HEK293T (cell line): Measurements from ENCODE around the gene SUPT3H.

ENCODE experiments used
- CTCF ChIA-PET: fragments of 350-600 bp; formaldehyde crosslinking; extraction: SDS; loops from one replicate; lab custom pipeline; 2021; ENCODE audit warnings: antibody characterized with exemption, inconsistent platforms; lab: Yijun Ruan, JAX
- POLR2A ChIA-PET: fragments of 350-600 bp; formaldehyde crosslinking; extraction: SDS; loops from one replicate; lab custom pipeline; 2020; ENCODE audit warnings: antibody characterized with exemption, inconsistent platforms; lab: Yijun Ruan, JAX
- DNase-seq: peaks from one replicate; pipeline ENCODE4 v3.0.0; 2012; ENCODE audit warnings: mixed read lengths; ENCODE audit errors: extremely low spot score
- ARNT ChIP-seq: fragments of 450-650 bp; IDR thresholded peaks from 2 replicates; pipeline ENCODE4 v1.6.1; 2017; ENCODE audit warnings: mild to moderate bottlenecking
- BHLHE40 ChIP-seq: fragments of 450-650 bp; IDR thresholded peaks from 2 replicates; pipeline ENCODE4 v1.6.1; 2016; ENCODE audit warnings: mild to moderate bottlenecking, moderate library complexity, borderline replicate concordance
- CTBP1 ChIP-seq: fragments of 450-650 bp; IDR thresholded peaks from 2 replicates; pipeline ENCODE4 v1.6.1; 2016; ENCODE audit warnings: borderline replicate concordance
- ELF4 ChIP-seq: fragments of 450-650 bp; IDR thresholded peaks from 2 replicates; pipeline ENCODE4 v1.6.1; 2017; ENCODE audit warnings: antibody characterized with exemption
- FOXA1 ChIP-seq: fragments of 450-650 bp; IDR thresholded peaks from 2 replicates; pipeline ENCODE4 v1.6.1; 2016; ENCODE audit warnings: mild to moderate bottlenecking
- FOXK2 ChIP-seq: fragments of 450-650 bp; IDR thresholded peaks from 2 replicates; pipeline ENCODE4 v1.6.1; 2016; ENCODE audit warnings: mild to moderate bottlenecking
- FOXM1 ChIP-seq: fragments of 450-650 bp; IDR thresholded peaks from 2 replicates; pipeline ENCODE4 v1.6.1; 2017; ENCODE audit warnings: mild to moderate bottlenecking, borderline replicate concordance
- HDGF ChIP-seq: fragments of 450-650 bp; IDR thresholded peaks from 2 replicates; pipeline ENCODE4 v1.6.1; 2017; ENCODE audit warnings: antibody characterized with exemption, borderline replicate concordance
- L3MBTL2 ChIP-seq: fragments of 450-650 bp; conservative IDR thresholded peaks from 2 replicates; pipeline ENCODE4 v1.6.1; 2016; ENCODE audit warnings: mild to moderate bottlenecking
- LEF1 ChIP-seq: fragments of 450-650 bp; IDR thresholded peaks from 2 replicates; pipeline ENCODE4 v1.6.1; 2017; ENCODE audit warnings: mild to moderate bottlenecking, borderline replicate concordance
- NFRKB ChIP-seq: fragments of 450-650 bp; IDR thresholded peaks from 2 replicates; pipeline ENCODE4 v1.6.1; 2016; ENCODE audit warnings: mild to moderate bottlenecking, moderate library complexity
- SP1 ChIP-seq: fragments of 450-650 bp; IDR thresholded peaks from 2 replicates; pipeline ENCODE4 v1.6.1; 2017
- SUZ12 ChIP-seq: fragments of 450-650 bp; IDR thresholded peaks from 2 replicates; pipeline ENCODE4 v1.6.1; 2016; ENCODE audit warnings: mild to moderate bottlenecking
- TARDBP ChIP-seq: fragments of 450-650 bp; IDR thresholded peaks from 2 replicates; pipeline ENCODE4 v1.6.1; 2016
- ZNF384 ChIP-seq: fragments of 450-650 bp; IDR thresholded peaks from 2 replicates; pipeline ENCODE4 v1.6.1; 2016
- TF ChIP-seq, protein P1 (sequence below): fragments of 450-650 bp; IDR thresholded peaks from 2 replicates; pipeline ENCODE4 v1.6.1; 2016

Gene SUPT3H

DNA sequence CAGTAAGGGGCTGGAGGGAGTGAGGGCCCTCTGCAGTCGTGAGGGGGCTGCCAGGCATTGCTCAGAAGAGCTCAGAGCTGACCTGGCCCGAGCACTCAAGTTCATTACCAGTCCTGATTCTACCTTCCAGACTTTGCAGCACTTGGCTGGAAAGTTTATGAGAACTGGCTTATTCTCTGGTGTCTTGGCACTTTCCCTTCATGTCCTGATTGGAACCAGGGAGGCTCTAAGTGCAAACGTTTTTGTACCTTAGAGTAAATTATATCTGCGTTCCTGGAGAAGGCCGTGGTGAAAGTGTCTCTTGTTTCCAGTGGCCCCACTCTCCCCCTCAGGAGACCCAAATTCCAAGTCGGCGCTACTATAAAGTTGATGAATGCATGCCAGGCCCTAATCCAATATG is 587.9 kb downstream of the SUPT3H start:
- ChIA-PET CTCF (interaction anchor here (1.2 kb wide), 1 partner anchor 10 kb away, joined by 3 read pairs; no protein-coding TSS in a partner anchor), POLR2A (no interaction called here)
- TF ChIP-seq BHLHE40 (no peak), NFRKB (no peak), CTBP1 (no peak), FOXK2 (no peak), FOXM1 (no peak), TARDBP (no peak), SP1 (no peak), ELF4 (no peak), SUZ12 (no peak), LEF1 (no peak), FOXA1 (no peak), ZNF384 (no peak)
- TF ChIP-seq, protein P1, sequence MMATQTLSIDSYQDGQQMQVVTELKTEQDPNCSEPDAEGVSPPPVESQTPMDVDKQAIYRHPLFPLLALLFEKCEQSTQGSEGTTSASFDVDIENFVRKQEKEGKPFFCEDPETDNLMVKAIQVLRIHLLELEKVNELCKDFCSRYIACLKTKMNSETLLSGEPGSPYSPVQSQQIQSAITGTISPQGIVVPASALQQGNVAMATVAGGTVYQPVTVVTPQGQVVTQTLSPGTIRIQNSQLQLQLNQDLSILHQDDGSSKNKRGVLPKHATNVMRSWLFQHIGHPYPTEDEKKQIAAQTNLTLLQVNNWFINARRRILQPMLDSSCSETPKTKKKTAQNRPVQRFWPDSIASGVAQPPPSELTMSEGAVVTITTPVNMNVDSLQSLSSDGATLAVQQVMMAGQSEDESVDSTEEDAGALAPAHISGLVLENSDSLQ = no peak
- no peak for DNase-seq

DNA sequence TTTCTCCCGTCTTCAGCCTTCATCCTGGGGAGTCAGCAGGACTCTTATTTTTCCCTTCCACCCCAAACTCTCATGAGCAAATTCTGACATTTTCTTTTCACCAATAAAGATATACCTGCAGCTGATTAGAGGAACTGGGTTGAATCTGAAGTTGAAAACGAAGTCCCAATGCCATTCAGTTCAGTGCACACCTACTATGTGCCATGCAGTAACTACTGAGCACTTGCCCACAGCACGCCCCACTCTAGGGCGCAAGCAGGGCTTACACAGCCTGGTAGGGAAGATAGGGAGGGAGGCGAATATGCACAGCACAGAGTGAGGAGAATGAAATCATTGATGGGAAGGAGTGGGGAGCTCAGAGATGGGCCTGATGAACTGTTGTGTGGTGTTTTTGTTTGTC is 588.7 kb downstream of the SUPT3H start:
- TF ChIP-seq ZNF384 (no peak), ARNT (no peak), FOXM1 (no peak), ELF4 (no peak), NFRKB (no peak), FOXA1 (no peak), CTBP1 (no peak), SUZ12 (no peak), LEF1 (no peak), SP1 (no peak), BHLHE40 (no peak), FOXK2 (no peak)
- TF ChIP-seq, protein P1 = no peak
- CTCF ChIA-PET = no interaction called here
- DNase-seq = no peak

DNA sequence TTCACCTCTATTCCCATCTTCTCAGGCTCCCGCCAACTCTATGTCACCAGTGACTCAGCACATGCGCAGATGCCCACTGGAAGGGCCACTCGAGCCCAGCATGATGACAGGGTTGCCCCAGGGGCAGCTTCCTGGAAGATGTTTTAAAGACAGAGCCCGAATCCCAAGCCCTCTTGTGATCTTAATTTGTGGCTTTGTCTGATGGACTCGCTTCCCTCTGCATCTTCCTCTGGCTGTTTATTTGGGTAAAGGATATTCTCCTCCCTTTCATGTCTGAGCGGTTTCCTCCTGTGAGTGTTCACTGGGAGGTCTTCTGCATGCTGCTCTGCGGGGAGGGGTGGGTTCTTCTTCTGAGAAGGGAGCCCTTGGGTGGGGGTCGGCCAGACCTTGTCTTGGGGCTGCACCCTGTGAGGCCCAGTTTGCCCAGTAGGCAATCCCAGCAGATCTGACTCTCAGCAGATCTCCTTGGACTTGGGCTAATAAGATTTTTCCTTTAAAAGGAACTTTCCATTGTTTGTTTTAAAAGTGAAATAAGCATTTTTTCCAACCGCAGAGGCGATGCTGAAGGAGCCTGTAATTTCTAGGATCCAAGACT is 589.2 kb downstream of the SUPT3H start:
- DNase-seq = no peak
- TF ChIP-seq ELF4 (no peak), SUZ12 (no peak), HDGF (no peak), CTBP1 (no peak), FOXM1 (no peak)
- ChIA-PET POLR2A (no interaction called here), CTCF (no interaction called here)

More for the DNA sequence above, 588.7 kb downstream of the SUPT3H start:
- POLR2A ChIA-PET = no interaction called here

DNA sequence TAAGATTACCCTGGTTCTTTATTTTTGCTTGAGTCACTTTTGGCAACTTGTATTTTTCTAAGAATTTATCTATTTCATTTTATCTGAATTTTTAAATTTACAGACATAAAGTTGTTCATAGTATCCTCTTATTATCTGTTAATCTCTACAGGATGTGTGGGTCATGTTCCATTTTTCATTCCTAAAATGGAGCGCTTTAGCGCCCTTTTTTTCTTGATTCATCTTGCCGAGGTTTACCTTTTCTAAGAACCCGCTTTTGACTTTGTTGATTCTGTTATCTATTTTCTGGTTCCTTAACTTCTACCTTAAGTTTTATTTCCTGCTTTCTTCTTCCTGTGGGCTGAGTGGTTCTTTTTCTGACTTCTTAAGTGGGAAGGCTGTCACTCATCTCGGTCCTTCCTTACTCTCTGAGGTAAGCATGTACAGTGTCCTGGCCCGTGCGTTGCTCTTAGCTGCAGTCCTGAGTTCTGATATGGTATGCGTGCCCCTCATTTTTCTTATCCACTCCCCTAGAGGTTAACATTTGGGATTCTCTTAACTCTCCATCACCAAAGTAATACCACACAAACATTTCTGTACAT is 590.4 kb downstream of the SUPT3H start:
- no peak for DNase-seq
- POLR2A ChIA-PET = no interaction called here
- TF ChIP-seq, protein P1 = no peak
- no peak for TF ChIP-seq FOXK2
- TF ChIP-seq HDGF = no peak
- TF ChIP-seq FOXA1 = no peak
- no peak for TF ChIP-seq NFRKB
- CTCF ChIA-PET = no interaction called here

DNA sequence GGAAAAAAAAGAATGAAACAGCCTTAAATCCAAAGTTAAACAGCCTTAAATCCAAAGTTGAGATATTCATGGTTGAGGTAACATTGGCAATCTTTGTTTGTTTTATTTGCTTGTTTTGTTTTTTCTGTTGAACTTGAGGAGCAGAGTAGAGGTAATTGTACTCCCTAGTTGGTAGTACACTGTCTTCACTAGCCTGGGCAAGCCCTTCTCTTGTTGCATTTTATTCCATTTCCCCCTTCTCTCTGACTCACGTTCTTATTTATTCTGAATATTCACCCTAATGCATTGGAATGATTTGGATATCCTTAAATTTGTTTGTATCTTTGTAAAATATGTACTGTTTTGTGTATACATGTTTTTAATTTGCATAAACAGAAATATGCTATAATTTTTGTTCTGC is 592.6 kb downstream of the SUPT3H start:
- POLR2A ChIA-PET = no interaction called here
- CTCF ChIA-PET = no interaction called here

DNA sequence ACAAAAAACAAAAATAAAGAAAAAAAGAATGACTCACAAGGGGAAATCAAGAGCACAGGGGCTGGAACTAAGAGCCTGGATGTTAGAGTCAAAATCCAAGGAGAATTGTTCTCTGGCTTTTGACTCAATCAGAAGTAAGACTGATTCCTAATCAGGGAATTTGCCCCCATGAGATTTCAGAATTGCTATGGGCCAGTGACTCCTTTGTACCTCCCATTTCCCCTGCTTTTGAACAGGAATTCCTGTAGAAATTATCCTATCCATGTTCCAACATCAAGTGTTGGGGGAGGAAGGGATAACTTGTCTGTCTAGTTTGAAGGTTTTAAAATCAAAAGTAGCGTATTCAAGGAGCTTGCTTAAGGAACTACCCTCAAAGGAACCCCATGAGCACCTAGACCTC is 593.5 kb downstream of the SUPT3H start:
- POLR2A ChIA-PET = no interaction called here
- no peak for TF ChIP-seq SUZ12
- TF ChIP-seq L3MBTL2 = no peak
- CTCF ChIA-PET = interaction anchor here (1.0 kb wide), 1 partner anchor 309 kb away, joined by 4 read pairs; no protein-coding TSS in a partner anchor
- no peak for DNase-seq

More for the DNA sequence above, 592.6 kb downstream of the SUPT3H start:
- no peak for DNase-seq
- TF ChIP-seq ARNT (no peak), BHLHE40 (no peak), SUZ12 (no peak), FOXK2 (no peak), ELF4 (no peak), FOXA1 (no peak), L3MBTL2 (no peak), NFRKB (no peak), ZNF384 (no peak), CTBP1 (no peak)
- TF ChIP-seq, protein P1 = no peak
